GM23248 (cell line): ENCODE measurements around the gene MEX3A.

ENCODE experiments used
- EZH2 ChIP-seq: fragments of 200-600 bp; sonication (generic); IDR thresholded peaks from 2 replicates; pipeline ENCODE4 v1.6.1; 2018; ENCODE audit warnings: antibody characterized with exemption, mild to moderate bottlenecking; ENCODE audit not compliant: insufficient read depth, poor library complexity, severe bottlenecking
- EZH2phosphoT487 ChIP-seq: fragments of 200-600 bp; sonication (generic); IDR thresholded peaks from 2 replicates; pipeline ENCODE4 v1.6.1; 2018; ENCODE audit warnings: antibody characterized with exemption, moderate library complexity, mild to moderate bottlenecking, low read depth; ENCODE audit not compliant: insufficient read depth

DNA sequence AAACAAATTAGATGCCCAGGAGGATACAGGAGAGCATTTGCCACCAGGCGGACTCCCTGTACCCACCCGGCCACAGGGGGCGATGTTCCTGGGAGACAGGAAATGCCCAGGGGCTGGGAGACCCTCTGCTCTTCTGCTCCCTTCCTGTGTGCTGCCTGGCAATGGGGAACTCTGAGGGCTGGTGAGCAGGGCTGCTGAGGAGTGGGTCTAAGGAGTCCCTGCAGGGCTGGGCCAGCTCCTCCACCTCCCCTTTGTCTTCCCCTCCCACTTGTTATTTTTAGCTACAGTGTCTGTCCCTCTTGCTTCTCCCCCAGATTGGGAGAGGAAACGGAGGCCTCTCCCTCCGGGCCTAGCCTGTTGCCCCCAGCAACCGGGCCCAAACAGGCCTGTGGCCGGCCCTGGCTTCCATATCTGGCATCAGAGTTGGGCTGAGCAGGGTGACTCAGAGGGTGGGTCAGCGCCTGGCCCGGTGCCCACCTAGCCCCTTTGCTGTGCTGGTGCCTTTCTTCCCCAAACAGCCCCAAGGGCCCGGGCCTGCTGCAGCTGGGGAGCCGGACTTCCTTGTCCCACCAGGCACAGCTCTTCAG, 43.9 kb upstream of the MEX3A start:
- TF ChIP-seq EZH2phosphoT487 (no peak), EZH2 (no peak)
